Astrocyte (in vitro differentiated cells and primary cell): ENCODE data around the gene PDCD1. TPM values are rescaled to one million over a fixed set of nuclear protein-coding genes. Genes with fewer than 3 reads are reported as not detected.

Experiments used
- DNase-seq: peaks from one replicate; pipeline ENCODE4 v3.0.0-alpha.2; 2010; ENCODE audit warnings: low read depth
- FAIRE-seq: peaks from 2 replicates; lab custom pipeline; 2011; peaks lifted over from hg19 to GRCh38; lab: Jason Lieb, UNC
- H2AFZ ChIP-seq: 2 replicates; pipeline ENCODE4 v1.6.0; 2012; ENCODE audit warnings: low read depth, low read length, inconsistent platforms
- H3K27ac ChIP-seq: 2 replicates; pipeline ENCODE4 v1.5.1; 2011; ENCODE audit warnings: low read depth, low read length, inconsistent platforms
- H3K27me3 ChIP-seq: 2 replicates; pipeline ENCODE4 v1.6.0; 2011; ENCODE audit warnings: low read length, inconsistent platforms; ENCODE audit not compliant: insufficient read depth
- H3K36me3 ChIP-seq: 2 replicates; pipeline ENCODE4 v1.5.1; 2011; ENCODE audit warnings: low read length, inconsistent platforms; ENCODE audit not compliant: insufficient read depth
- H3K4me1 ChIP-seq: 2 replicates; pipeline ENCODE4 v1.5.1; 2011; ENCODE audit warnings: low read length, inconsistent platforms; ENCODE audit not compliant: insufficient read depth
- H3K4me2 ChIP-seq: 2 replicates; pipeline ENCODE4 v1.6.0; 2012; ENCODE audit warnings: low read length, inconsistent platforms
- H3K4me3 ChIP-seq: 2 replicates; pipeline ENCODE4 v1.5.1; 2011; ENCODE audit warnings: low read depth, mild to moderate bottlenecking, low read length, inconsistent platforms; ENCODE audit not compliant: insufficient read depth
- H3K79me2 ChIP-seq: 2 replicates; pipeline ENCODE4 v1.6.0; 2012; ENCODE audit warnings: mild to moderate bottlenecking, low read length, inconsistent platforms; ENCODE audit not compliant: insufficient read depth
- H3K9ac ChIP-seq: 2 replicates; pipeline ENCODE4 v1.6.0; 2012; ENCODE audit warnings: mild to moderate bottlenecking, low read length, inconsistent platforms
- H3K9me3 ChIP-seq: 2 replicates; pipeline ENCODE4 v1.5.1; 2012; ENCODE audit warnings: low read depth, mild to moderate bottlenecking, low read length, inconsistent platforms; ENCODE audit not compliant: insufficient read depth
- H4K20me1 ChIP-seq: 2 replicates; pipeline ENCODE4 v1.6.0; 2012; ENCODE audit warnings: low read length, inconsistent platforms; ENCODE audit not compliant: insufficient read depth
- H3K27ac Mint-ChIP-seq: one replicate; pipeline ENCODE4 v1.8.0; 2021; ENCODE audit warnings: mild to moderate bottlenecking, mixed read lengths; ENCODE audit not compliant: unreplicated experiment
- H3K27me3 Mint-ChIP-seq: one replicate; pipeline ENCODE4 v1.8.0; 2021; ENCODE audit warnings: low read depth, mixed read lengths; ENCODE audit not compliant: unreplicated experiment
- H3K36me3 Mint-ChIP-seq: one replicate; pipeline ENCODE4 v1.8.0; 2021; ENCODE audit warnings: low read depth, mixed read lengths; ENCODE audit not compliant: unreplicated experiment
- H3K4me1 Mint-ChIP-seq: one replicate; pipeline ENCODE4 v1.8.0; 2021; ENCODE audit warnings: low read depth, mixed read lengths; ENCODE audit not compliant: unreplicated experiment
- H3K4me3 Mint-ChIP-seq: one replicate; pipeline ENCODE4 v1.8.0; 2021; ENCODE audit warnings: mild to moderate bottlenecking, moderate library complexity, mixed read lengths; ENCODE audit not compliant: unreplicated experiment
- H3K9me3 Mint-ChIP-seq: one replicate; pipeline ENCODE4 v1.8.0; 2021; ENCODE audit warnings: mild to moderate bottlenecking, mixed read lengths; ENCODE audit not compliant: unreplicated experiment
- CTCF ChIP-seq: IDR thresholded peaks from 2 replicates; pipeline ENCODE4 v1.5.1; 2011; ENCODE audit warnings: low read depth, mild to moderate bottlenecking, inconsistent platforms, low read length, moderate library complexity; ENCODE audit not compliant: insufficient read depth
- EZH2 ChIP-seq: IDR thresholded peaks from 2 replicates; pipeline ENCODE4 v1.6.1; 2012; ENCODE audit warnings: mild to moderate bottlenecking, low read length, inconsistent platforms; ENCODE audit not compliant: insufficient read depth
- total RNA-seq: library from RNA; stranded (reverse); gene quantifications from 2 replicates; pipeline ENCODE4 v1.2.1, GENCODE V29; 2021

The PDCD1 gene
- total RNA-seq, 1 donor from 2014 or later = not detected

- DNase-seq (no peak), FAIRE-seq (no peak)
- Mint-ChIP-seq H3K27me3 (no peaks in the 10 kb centered on the region), H3K9me3 (no peaks in the 10 kb centered on the region), H3K36me3 (no peaks in the 10 kb centered on the region), H3K27ac (no peak overlapping the region), H3K4me3 (no peak overlapping the region), H3K4me1 (peaks cover 6% of the 10 kb centered on the region)
- Histone ChIP-seq H3K4me3 (no peak overlapping the region), H3K4me2 (no peak overlapping the region), H3K9ac (no peak overlapping the region), H3K79me2 (no peaks in the 10 kb centered on the region), H2AFZ (no peak overlapping the region), H3K4me1 (peaks cover 3% of the 10 kb centered on the region), H3K27me3 (no peaks in the 10 kb centered on the region), H3K27ac (no peak overlapping the region), H4K20me1 (no peaks in the 10 kb centered on the region), H3K9me3 (no peaks in the 10 kb centered on the region), H3K36me3 (no peaks in the 10 kb centered on the region)
- TF ChIP-seq EZH2 (no peak), CTCF (no peak)
Measured at GRCh38 chr2:241809383-241810306, 49.0 kb downstream of the PDCD1 start.

- Histone ChIP-seq H3K27me3 (peaks cover 4% of the 10 kb centered on the region), H3K4me2 (no peak within 1 kb of the TSS), H2AFZ (no peak within 1 kb of the TSS), H3K27ac (no peak within 1 kb of the TSS), H3K79me2 (no peaks in the 10 kb centered on the region), H3K36me3 (no peaks in the 10 kb centered on the region), H4K20me1 (no peaks in the 10 kb centered on the region), H3K4me3 (no peak within 1 kb of the TSS), H3K9me3 (no peaks in the 10 kb centered on the region), H3K4me1 (peaks cover 9% of the 10 kb centered on the region), H3K9ac (no peak within 1 kb of the TSS)
- FAIRE-seq = no peak
- no peak for DNase-seq
- H3K36me3 Mint-ChIP-seq = no peaks in the 10 kb centered on the region
- TF ChIP-seq EZH2 (no peak), CTCF (no peak)
- peak within 1 kb of the TSS; percentile 80 for H3K27ac Mint-ChIP-seq
- no peak within 1 kb of the TSS for H3K4me3 Mint-ChIP-seq
- H3K27me3 Mint-ChIP-seq = no peaks in the 10 kb centered on the region
- peaks cover 6% of the 10 kb centered on the region for H3K4me1 Mint-ChIP-seq
- H3K9me3 Mint-ChIP-seq = no peaks in the 10 kb centered on the region
Measured at GRCh38 chr2:241808721-241809382, 49.8 kb downstream of the PDCD1 start, which contains the start of gene NEU4. NEU4 (plus strand) TSS chr2:241809193; CDS start chr2:241814485, 5,292 bp downstream.
